Large intestine (tissue), 3 donors: Measurements from ENCODE around the gene RHOU. TPM values are rescaled to one million over a fixed set of nuclear protein-coding genes. Genes with fewer than 3 reads are reported as not detected.

Source experiments
- DNase-seq, 2 donors: peaks; one replicate each; pipeline versions ENCODE4 v3.0.0 to v3.0.0-alpha.2; 2013
- H3K27ac ChIP-seq: one replicate; pipeline ENCODE4 v1.5.1; 2013; ENCODE audit warnings: low read length
- H3K27me3 ChIP-seq: 2 replicates; pipeline ENCODE4 v1.6.1; 2013; ENCODE audit warnings: low read length; ENCODE audit not compliant: control insufficient read depth, insufficient read depth
- H3K36me3 ChIP-seq: 2 replicates; pipeline ENCODE4 v1.6.1; 2013; ENCODE audit warnings: low read length; ENCODE audit not compliant: control insufficient read depth, insufficient read depth
- H3K4me1 ChIP-seq: one replicate; pipeline ENCODE4 v1.6.1; 2013; ENCODE audit warnings: low read length; ENCODE audit not compliant: control insufficient read depth, insufficient read depth
- H3K4me3 ChIP-seq: one replicate; pipeline ENCODE4 v1.5.1; 2013; ENCODE audit warnings: low read length
- H3K9me3 ChIP-seq: one replicate; pipeline ENCODE4 v1.6.1; 2013; ENCODE audit warnings: mild to moderate bottlenecking, low read depth, low read length, moderate library complexity; ENCODE audit not compliant: control insufficient read depth
- WGBS: methylation state at CpG from one replicate; pipeline ENCODE4 v1.1.5; 2013; ENCODE audit warnings: low lambda C conversion rate; ENCODE audit not compliant: insufficient coverage; 5-methylcytosine and 5-hydroxymethylcytosine counted together
- polyA plus RNA-seq: library from polyadenylated mRNA; unstranded; fragments of 120-200 nt; gene quantifications from one replicate; pipeline ENCODE4 v1.2.1, GENCODE V29; 2013

The RHOU gene
- polyA plus RNA-seq, 1 donor: 44.2 TPM

- Histone ChIP-seq H3K4me1 (peaks cover 17% of the 10 kb centered on the region), H3K9me3 (no peaks in the 10 kb centered on the region), H3K27me3 (peaks cover 3% of the 10 kb centered on the region), H3K4me3 (peak overlapping the region; percentile 81), H3K36me3 (peaks cover 25% of the 10 kb centered on the region), H3K27ac (peak overlapping the region; percentile 88)
- peak; percentile 64 to 85 for DNase-seq
- no CpG with 5 or more reads among the region's 60 CpGs for WGBS
Observed at GRCh38 chr1:228735871-228736586, 750 bp downstream of the RHOU start.

DNA sequence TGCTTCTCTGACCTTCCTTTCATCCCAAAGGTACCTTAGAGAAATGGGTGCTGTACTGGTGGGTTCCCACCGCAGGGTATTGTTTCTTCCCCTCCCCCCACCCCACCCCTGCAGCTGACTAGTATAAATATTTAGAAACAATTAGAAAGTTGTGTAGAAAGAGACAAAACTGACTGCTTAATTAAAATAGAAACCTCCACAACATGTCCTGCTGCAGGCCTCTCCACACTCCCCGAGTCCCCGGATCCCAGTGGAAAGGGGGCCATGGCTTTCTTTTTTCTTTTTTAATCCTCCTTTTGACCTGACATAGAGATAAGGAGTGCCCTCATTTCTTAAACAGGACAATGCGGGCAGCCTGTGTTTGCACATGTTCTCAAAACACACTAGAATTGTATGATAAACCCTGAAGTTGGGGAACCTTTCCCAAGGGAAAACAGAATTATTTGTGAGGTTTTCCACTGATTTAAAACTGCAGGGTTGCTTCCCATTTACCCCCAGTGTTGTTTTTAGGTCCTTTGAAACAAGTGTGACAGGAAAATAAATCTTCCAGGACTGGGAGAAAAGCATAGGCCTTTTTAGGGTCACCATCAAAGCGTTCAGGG lies 1.7 kb downstream of the RHOU start:
- H3K27ac ChIP-seq: peak overlapping the region; percentile 88
- peaks cover 17% of the 10 kb centered on the region for H3K4me1 ChIP-seq
- 0% methylated on average over 3 of the region's 5 CpGs for WGBS
- H3K36me3 ChIP-seq: peaks cover 32% of the 10 kb centered on the region
- H3K4me3 ChIP-seq: peak overlapping the region; percentile 81
- H3K9me3 ChIP-seq: no peaks in the 10 kb centered on the region
- H3K27me3 ChIP-seq: peaks cover 3% of the 10 kb centered on the region
- peak in 1 of 2 donors; percentile 56 for DNase-seq

GRCh38 chr1:228737601-228738041 lies 2.3 kb downstream of the RHOU start:
- Histone ChIP-seq H3K9me3 (no peaks in the 10 kb centered on the region), H3K4me1 (peaks cover 17% of the 10 kb centered on the region), H3K4me3 (peak overlapping the region; percentile 81), H3K27me3 (no peaks in the 10 kb centered on the region), H3K27ac (peak overlapping the region; percentile 88), H3K36me3 (peaks cover 39% of the 10 kb centered on the region)
- DNase-seq: peak; percentile 29 to 59
- 0% methylated on average over 1 of the region's 8 CpGs for WGBS

DNA sequence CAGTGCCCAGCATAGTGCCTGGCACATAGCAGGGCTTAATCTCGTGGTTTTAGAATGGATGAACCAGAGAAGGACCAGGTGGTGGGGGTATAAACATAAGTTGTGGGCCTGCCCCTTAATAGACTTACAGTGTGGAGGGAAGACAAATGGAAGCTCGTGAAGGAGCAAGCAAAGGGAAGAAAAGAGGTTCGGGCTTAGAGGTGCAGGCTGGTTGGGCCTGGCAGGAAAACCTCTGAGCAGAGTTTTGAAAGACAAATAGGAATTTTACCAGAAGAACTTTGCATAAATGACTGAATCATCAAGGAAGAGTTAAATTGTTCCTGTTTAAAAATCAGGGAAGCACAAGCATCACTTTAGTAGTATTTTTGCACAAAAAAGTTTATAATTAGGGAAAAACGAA lies 4.5 kb downstream of the RHOU start:
- Histone ChIP-seq H3K27ac (no peak overlapping the region), H3K9me3 (no peaks in the 10 kb centered on the region), H3K4me3 (no peak overlapping the region), H3K4me1 (peaks cover 17% of the 10 kb centered on the region), H3K36me3 (peaks cover 59% of the 10 kb centered on the region), H3K27me3 (no peaks in the 10 kb centered on the region)
- DNase-seq: no peak
- 100% methylated on average over 3 of the region's 4 CpGs for WGBS

DNA sequence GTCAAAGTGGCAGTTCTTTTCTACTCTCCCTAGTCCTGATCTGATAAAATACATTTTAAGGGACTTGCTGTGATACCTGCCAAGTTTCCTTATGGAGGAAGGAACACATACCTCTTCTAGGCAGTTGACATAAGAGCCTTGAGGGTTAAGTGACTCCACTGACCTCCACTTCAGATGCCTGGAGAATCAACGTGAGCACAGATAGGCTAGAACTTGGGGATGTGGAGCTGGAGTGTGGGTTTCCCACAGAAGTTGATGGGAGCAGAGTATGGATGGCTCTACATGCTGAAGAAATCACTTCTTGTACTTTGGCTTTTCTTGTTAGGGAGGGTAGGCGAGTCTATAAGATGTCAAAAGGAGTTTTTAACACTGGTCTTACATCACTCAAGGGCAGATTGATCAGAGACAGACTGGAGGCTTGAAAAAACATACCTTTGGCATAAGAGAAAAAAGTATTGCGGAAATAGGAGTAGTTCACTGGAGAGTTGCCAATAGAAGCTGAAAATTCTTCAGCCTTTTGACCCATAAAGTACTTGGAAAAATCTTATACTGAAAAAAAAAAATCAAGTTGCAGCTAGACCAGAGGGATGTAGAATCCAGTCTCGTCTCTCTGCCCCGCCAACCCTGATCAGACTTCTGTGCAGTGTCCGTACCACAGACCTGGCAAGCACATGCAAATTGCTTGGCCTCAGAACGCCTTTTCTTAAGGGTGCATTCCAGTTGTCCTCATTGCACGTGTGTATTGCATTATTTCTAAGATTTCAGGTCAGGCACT lies 5.5 kb downstream of the RHOU start:
- Histone ChIP-seq H3K36me3 (peaks cover 66% of the 10 kb centered on the region), H3K9me3 (no peaks in the 10 kb centered on the region), H3K27ac (no peak overlapping the region), H3K4me3 (no peak overlapping the region), H3K4me1 (peaks cover 17% of the 10 kb centered on the region), H3K27me3 (no peaks in the 10 kb centered on the region)
- peak in 1 of 2 donors; percentile 31 for DNase-seq
- 67% methylated on average over 1 of the region's 8 CpGs for WGBS

DNA sequence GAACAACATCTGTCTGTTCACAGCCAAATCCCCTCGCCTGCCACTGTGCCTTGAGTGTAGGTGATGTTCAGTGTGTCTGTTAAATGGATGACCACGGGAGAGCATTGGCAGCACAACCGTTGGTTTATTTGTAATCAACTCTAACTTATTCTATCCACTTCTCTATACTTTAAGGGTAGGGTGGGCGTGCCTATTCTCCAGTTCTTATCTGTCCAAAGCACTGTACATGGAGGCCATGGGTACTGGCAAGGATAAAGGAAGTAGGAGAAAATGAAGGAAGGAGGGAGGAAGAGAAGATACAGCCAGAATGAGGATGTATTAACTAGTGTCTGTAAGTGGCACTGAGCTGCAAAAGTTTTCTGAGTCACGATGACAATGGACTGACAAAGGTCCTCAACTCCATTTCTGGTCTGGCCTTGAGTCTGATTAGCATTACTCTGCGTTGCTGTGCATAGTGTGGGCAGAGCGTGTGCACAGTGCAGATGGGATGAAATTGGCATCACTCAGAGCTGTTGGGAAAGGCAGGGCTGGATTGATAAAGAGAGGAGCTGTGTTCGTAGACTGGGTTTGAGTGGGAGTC lies 7.1 kb downstream of the RHOU start:
- Histone ChIP-seq H3K36me3 (peaks cover 79% of the 10 kb centered on the region), H3K27me3 (no peaks in the 10 kb centered on the region), H3K4me1 (peaks cover 16% of the 10 kb centered on the region), H3K9me3 (no peaks in the 10 kb centered on the region), H3K4me3 (no peak overlapping the region), H3K27ac (no peak overlapping the region)
- WGBS: no CpG with 5 or more reads among the region's 8 CpGs
- DNase-seq: no peak

DNA sequence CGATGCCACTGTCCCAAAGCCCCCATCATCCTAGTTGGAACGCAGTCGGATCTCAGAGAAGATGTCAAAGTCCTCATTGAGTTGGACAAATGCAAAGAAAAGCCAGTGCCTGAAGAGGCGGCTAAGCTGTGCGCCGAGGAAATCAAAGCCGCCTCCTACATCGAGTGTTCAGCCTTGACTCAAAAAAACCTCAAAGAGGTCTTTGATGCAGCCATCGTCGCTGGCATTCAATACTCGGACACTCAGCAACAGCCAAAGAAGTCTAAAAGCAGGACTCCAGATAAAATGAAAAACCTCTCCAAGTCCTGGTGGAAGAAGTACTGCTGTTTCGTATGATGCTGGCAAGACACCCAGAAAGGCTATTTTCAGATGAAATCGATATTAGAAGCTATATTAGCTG lies 8.1 kb downstream of the RHOU start:
- no peak overlapping the region for H3K4me3 ChIP-seq
- no peaks in the 10 kb centered on the region for H3K9me3 ChIP-seq
- H3K4me1 ChIP-seq: peaks cover 9% of the 10 kb centered on the region
- peaks cover 74% of the 10 kb centered on the region for H3K36me3 ChIP-seq
- no CpG with 5 or more reads among the region's 13 CpGs for WGBS
- H3K27ac ChIP-seq: no peak overlapping the region
- H3K27me3 ChIP-seq: no peaks in the 10 kb centered on the region
- DNase-seq: no peak

GRCh38 chr1:228744356-228744755 lies 9.1 kb downstream of the RHOU start:
- peaks cover 66% of the 10 kb centered on the region for H3K36me3 ChIP-seq
- no peaks in the 10 kb centered on the region for H3K27me3 ChIP-seq
- no peaks in the 10 kb centered on the region for H3K9me3 ChIP-seq
- H3K4me1 ChIP-seq: peaks cover 9% of the 10 kb centered on the region
- WGBS: 80% methylated on average over 1 of the region's 6 CpGs
- no peak for DNase-seq
- H3K4me3 ChIP-seq: no peak overlapping the region
- H3K27ac ChIP-seq: no peak overlapping the region

DNA sequence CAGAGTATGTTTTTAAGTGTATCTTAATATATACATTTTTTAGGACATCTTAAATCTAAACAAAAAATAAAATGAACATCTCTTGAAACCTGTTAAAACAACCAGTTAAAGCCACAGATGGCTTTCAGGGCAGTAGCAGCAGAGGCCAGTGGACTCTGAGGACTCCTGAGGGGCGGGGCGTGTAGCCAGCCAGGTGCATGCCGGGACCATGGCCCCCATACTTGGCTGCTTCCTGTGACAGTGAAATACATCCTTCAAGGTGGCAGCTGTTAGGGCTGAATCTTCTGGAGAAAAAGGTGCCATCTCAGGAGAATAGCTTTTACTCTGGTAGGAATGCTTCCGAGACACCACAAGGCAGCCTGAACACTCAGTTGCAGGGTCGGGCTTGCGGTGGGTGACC lies 9.6 kb downstream of the RHOU start:
- H3K27ac ChIP-seq: no peak overlapping the region
- peaks cover 61% of the 10 kb centered on the region for H3K36me3 ChIP-seq
- H3K4me3 ChIP-seq: no peak overlapping the region
- no peaks in the 10 kb centered on the region for H3K9me3 ChIP-seq
- H3K4me1 ChIP-seq: peaks cover 9% of the 10 kb centered on the region
- WGBS: no CpG with 5 or more reads among the region's 6 CpGs
- H3K27me3 ChIP-seq: no peaks in the 10 kb centered on the region
- DNase-seq: no peak

DNA sequence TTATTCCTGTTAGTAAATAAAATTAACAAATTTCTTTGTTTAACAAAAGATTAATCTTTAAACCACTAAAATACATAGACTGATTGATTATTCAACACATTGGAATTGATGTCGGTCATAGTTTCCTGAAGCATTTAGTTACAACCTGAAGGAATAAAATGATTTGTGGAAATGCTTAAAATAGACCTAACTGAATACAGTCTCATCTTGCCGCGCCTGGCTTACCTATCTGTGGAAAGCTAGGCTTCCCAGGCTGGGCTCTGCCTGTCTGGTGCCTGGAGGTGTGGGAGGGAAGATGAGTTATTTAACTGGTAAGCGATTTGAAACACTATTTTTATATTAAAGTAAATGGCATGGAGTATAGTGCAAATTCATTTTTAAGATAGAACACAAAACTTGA lies 10.2 kb downstream of the RHOU start:
- WGBS: no CpG with 5 or more reads among the region's 4 CpGs
- no peak overlapping the region for H3K27ac ChIP-seq
- peaks cover 9% of the 10 kb centered on the region for H3K4me1 ChIP-seq
- no peak overlapping the region for H3K4me3 ChIP-seq
- no peaks in the 10 kb centered on the region for H3K27me3 ChIP-seq
- no peak for DNase-seq
- H3K9me3 ChIP-seq: no peaks in the 10 kb centered on the region
- H3K36me3 ChIP-seq: peaks cover 60% of the 10 kb centered on the region
